OCI-LY7 (cell line): Measurements from ENCODE around the gene IP6K3.

Experiments
- EZH2phosphoT487 ChIP-seq: fragments of 200-600 bp; sonication (generic); IDR thresholded peaks from 2 replicates; pipeline ENCODE4 v1.6.1; 2018; ENCODE audit warnings: low read depth, borderline replicate concordance, mild to moderate bottlenecking, mixed run types, antibody characterized with exemption, low read length, moderate library complexity, mixed read lengths
- TF ChIP-seq, protein P1 (sequence below): fragments of 200-600 bp; sonication (generic); conservative IDR thresholded peaks from 2 replicates; pipeline ENCODE4 v1.5.1; 2014; ENCODE audit warnings: mild to moderate bottlenecking, antibody characterized with exemption, low read length, moderate library complexity, mixed read lengths

DNA sequence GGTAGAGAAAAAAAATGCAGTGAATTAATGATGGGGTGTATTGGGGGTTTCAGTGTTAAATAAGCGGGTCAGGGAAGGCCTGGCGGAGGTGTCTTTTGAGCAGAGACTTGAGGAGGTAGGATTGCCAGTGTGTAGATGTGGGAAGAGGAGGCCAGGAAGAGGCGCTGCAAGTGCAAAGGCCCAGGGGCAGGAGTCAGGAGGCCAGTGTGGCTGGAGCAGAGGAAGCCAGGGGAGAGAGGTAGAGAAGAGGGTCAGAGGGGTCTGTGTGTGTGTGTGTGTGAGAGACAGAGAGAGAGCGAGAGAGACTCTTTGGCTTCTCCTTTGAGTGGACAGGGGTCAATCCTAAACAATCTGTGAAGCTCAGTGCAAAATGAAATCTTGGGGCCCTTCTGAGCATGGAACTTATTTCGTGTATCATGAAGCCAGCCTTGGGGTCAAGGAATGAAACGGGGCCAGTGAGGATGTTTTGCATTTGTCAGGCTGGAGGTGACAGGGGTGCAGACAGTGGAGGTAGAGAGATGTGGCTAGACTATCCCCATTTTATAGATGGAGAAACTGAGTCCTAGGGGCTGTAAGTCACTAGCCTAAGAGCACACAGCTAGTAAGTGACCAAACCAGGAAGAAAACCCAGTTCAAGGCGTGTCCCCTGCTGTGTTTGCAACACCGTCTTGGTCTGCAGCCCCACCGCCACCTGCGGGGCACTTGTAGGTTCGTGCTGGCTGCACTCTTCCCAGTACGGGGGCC is 9.7 kb upstream of the IP6K3 start:
- TF ChIP-seq, protein P1, sequence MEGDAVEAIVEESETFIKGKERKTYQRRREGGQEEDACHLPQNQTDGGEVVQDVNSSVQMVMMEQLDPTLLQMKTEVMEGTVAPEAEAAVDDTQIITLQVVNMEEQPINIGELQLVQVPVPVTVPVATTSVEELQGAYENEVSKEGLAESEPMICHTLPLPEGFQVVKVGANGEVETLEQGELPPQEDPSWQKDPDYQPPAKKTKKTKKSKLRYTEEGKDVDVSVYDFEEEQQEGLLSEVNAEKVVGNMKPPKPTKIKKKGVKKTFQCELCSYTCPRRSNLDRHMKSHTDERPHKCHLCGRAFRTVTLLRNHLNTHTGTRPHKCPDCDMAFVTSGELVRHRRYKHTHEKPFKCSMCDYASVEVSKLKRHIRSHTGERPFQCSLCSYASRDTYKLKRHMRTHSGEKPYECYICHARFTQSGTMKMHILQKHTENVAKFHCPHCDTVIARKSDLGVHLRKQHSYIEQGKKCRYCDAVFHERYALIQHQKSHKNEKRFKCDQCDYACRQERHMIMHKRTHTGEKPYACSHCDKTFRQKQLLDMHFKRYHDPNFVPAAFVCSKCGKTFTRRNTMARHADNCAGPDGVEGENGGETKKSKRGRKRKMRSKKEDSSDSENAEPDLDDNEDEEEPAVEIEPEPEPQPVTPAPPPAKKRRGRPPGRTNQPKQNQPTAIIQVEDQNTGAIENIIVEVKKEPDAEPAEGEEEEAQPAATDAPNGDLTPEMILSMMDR, result no peak
- no peak for TF ChIP-seq EZH2phosphoT487
